Smooth muscle cell of the umbilical artery (primary cell): ENCODE results near the gene PPIL1. TPM values are rescaled to one million over a fixed set of nuclear protein-coding genes. Genes with fewer than 3 reads are reported as not detected.

Experiments used
- total RNA-seq: library from RNA; depleted of rRNA; stranded (reverse); fragments of >200 nt; gene quantifications from 2 replicates; pipeline ENCODE4 v1.2.3, GENCODE V29; 2014

Gene PPIL1
- 31.6 and 43.4 TPM in 2 replicates for total RNA-seq

GRCh38 chr6:36874443-36875249, at the start of gene PPIL1:
Gene PPIL1, minus strand, starts transcription at chr6:36874803. Its CDS starts 31 bp downstream, at chr6:36874772.

GRCh38 chr6:36885461-36886401, 11.1 kb upstream of the PPIL1 start, which contains the start of gene C6orf89:
Gene C6orf89, plus strand, starts transcription at chr6:36885952. Its CDS starts 13,493 bp downstream, at chr6:36899445.

GRCh38 chr6:36838896-36839748, 35.5 kb downstream of the PPIL1 start, which contains the start of gene CPNE5:
Gene CPNE5, minus strand, starts transcription at chr6:36839444. Its CDS starts 67 bp downstream, at chr6:36839377.

Other genes with a start within 250 kb of the PPIL1 start
- gene CDKN1A, start 196.1 kb downstream of the PPIL1 start, total RNA-seq: 567 and 603 TPM in 2 replicates
- gene RAB44, start 177.0 kb downstream of the PPIL1 start, total RNA-seq: not detected in 2 replicates
- 0.18 and 0.30 TPM in 2 replicates for gene CPNE5, start 35.4 kb downstream of the PPIL1 start, total RNA-seq
- gene C6orf89, start 11.1 kb upstream of the PPIL1 start, total RNA-seq: 55.0 and 63.8 TPM in 2 replicates
- gene PI16, start 79.9 kb upstream of the PPIL1 start, total RNA-seq: 0.23 and 0.59 TPM in 2 replicates
- gene MTCH1, start 111.4 kb upstream of the PPIL1 start, total RNA-seq: 339 and 394 TPM in 2 replicates
- not detected in 2 replicates for gene FGD2, start 130.9 kb upstream of the PPIL1 start, total RNA-seq